Measurements from ENCODE around the gene ANKRD18B. TPM values are rescaled to one million over a fixed set of nuclear protein-coding genes. Genes with fewer than 3 reads are reported as not detected.

Gene ANKRD18B
- total and polyA plus RNA-seq, 9 of the 15 experiments (the other 6 are each of a cell fraction or from before 2014, with no cell fraction given): 0.43 to 12.6 (median 1.8) TPM

DNA sequence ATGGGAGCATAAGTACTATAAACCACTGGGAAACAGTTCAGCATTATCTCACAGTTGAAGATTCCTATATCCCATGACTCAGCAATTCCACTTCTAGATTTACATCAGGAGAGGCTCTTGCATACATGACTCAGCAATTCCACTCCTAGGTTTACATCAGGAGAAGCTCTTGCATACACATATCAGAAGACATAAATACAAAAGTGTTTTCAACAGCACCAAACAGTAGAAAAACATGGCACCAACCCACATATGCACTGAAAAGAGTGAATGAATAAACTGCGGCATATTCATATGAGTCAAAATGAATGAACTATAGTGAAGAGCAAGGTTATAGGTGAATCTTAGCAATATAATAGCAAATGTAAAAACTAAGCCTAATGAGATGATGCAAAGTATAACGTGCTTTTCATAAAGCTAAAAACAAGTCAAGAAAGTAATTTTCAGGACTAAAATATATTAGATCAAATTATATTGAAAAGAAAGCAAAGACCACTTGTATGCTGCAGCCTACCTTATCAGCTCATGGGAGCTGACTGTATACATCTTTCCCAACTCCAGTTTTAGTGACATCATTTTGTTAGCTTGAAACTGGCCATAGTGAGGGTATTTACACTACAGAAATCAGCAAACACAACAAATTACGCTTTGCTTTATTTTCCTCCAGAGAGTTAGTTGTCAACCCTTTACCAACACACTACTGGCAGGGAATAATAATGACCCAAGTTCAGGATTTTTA lies 95.8 kb downstream of the ANKRD18B start (continued):
- TF ChIP-seq, protein P1, sequence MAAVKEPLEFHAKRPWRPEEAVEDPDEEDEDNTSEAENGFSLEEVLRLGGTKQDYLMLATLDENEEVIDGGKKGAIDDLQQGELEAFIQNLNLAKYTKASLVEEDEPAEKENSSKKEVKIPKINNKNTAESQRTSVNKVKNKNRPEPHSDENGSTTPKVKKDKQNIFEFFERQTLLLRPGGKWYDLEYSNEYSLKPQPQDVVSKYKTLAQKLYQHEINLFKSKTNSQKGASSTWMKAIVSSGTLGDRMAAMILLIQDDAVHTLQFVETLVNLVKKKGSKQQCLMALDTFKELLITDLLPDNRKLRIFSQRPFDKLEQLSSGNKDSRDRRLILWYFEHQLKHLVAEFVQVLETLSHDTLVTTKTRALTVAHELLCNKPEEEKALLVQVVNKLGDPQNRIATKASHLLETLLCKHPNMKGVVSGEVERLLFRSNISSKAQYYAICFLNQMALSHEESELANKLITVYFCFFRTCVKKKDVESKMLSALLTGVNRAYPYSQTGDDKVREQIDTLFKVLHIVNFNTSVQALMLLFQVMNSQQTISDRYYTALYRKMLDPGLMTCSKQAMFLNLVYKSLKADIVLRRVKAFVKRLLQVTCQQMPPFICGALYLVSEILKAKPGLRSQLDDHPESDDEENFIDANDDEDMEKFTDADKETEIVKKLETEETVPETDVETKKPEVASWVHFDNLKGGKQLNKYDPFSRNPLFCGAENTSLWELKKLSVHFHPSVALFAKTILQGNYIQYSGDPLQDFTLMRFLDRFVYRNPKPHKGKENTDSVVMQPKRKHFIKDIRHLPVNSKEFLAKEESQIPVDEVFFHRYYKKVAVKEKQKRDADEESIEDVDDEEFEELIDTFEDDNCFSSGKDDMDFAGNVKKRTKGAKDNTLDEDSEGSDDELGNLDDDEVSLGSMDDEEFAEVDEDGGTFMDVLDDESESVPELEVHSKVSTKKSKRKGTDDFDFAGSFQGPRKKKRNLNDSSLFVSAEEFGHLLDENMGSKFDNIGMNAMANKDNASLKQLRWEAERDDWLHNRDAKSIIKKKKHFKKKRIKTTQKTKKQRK (IDR thresholded peaks at IDR 0.05; ENCODE audit: borderline replicate concordance, low read depth, low read length): no peak
- TF ChIP-seq, protein P2, sequence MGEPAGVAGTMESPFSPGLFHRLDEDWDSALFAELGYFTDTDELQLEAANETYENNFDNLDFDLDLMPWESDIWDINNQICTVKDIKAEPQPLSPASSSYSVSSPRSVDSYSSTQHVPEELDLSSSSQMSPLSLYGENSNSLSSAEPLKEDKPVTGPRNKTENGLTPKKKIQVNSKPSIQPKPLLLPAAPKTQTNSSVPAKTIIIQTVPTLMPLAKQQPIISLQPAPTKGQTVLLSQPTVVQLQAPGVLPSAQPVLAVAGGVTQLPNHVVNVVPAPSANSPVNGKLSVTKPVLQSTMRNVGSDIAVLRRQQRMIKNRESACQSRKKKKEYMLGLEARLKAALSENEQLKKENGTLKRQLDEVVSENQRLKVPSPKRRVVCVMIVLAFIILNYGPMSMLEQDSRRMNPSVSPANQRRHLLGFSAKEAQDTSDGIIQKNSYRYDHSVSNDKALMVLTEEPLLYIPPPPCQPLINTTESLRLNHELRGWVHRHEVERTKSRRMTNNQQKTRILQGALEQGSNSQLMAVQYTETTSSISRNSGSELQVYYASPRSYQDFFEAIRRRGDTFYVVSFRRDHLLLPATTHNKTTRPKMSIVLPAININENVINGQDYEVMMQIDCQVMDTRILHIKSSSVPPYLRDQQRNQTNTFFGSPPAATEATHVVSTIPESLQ (CRISPR knock-in tag; IDR thresholded peaks at IDR 0.05): no peak
- TF ChIP-seq, protein P3, sequence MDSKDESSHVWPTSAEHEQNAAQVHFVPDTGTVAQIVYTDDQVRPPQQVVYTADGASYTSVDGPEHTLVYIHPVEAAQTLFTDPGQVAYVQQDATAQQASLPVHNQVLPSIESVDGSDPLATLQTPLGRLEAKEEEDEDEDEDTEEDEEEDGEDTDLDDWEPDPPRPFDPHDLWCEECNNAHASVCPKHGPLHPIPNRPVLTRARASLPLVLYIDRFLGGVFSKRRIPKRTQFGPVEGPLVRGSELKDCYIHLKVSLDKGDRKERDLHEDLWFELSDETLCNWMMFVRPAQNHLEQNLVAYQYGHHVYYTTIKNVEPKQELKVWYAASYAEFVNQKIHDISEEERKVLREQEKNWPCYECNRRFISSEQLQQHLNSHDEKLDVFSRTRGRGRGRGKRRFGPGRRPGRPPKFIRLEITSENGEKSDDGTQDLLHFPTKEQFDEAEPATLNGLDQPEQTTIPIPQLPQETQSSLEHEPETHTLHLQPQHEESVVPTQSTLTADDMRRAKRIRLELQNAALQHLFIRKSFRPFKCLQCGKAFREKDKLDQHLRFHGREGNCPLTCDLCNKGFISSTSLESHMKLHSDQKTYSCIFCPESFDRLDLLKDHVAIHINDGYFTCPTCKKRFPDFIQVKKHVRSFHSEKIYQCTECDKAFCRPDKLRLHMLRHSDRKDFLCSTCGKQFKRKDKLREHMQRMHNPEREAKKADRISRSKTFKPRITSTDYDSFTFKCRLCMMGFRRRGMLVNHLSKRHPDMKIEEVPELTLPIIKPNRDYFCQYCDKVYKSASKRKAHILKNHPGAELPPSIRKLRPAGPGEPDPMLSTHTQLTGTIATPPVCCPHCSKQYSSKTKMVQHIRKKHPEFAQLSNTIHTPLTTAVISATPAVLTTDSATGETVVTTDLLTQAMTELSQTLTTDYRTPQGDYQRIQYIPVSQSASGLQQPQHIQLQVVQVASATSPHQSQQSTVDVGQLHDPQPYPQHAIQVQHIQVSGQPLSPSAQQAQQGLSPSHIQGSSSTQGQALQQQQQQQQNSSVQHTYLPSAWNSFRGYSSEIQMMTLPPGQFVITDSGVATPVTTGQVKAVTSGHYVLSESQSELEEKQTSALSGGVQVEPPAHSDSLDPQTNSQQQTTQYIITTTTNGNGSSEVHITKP (IDR thresholded peaks at IDR 0.05; ENCODE audit: partially characterized antibody): no peak
- no peak for TF ChIP-seq HNRNPLL (IDR thresholded peaks at IDR 0.05; ENCODE audit: low read depth, low read length, poor library complexity, severe bottlenecking)
- TF ChIP-seq ZC3H11A (IDR thresholded peaks at IDR 0.05; ENCODE audit: low read depth, low read length): no peak
- no peak for TF ChIP-seq PHF20 (IDR thresholded peaks at IDR 0.05; ENCODE audit: partially characterized antibody)
- no peak for TF ChIP-seq YY1 (IDR thresholded peaks at IDR 0.05; ENCODE audit: borderline replicate concordance in 1 of 3, control insufficient read depth in 1 of 3, extremely low read depth in 1 of 3, insufficient read depth in 3 of 3, insufficient read length in 1 of 3, insufficient replicate concordance in 2 of 3, low read depth in 1 of 3, low read length in 2 of 3)
- TF ChIP-seq, protein P4, sequence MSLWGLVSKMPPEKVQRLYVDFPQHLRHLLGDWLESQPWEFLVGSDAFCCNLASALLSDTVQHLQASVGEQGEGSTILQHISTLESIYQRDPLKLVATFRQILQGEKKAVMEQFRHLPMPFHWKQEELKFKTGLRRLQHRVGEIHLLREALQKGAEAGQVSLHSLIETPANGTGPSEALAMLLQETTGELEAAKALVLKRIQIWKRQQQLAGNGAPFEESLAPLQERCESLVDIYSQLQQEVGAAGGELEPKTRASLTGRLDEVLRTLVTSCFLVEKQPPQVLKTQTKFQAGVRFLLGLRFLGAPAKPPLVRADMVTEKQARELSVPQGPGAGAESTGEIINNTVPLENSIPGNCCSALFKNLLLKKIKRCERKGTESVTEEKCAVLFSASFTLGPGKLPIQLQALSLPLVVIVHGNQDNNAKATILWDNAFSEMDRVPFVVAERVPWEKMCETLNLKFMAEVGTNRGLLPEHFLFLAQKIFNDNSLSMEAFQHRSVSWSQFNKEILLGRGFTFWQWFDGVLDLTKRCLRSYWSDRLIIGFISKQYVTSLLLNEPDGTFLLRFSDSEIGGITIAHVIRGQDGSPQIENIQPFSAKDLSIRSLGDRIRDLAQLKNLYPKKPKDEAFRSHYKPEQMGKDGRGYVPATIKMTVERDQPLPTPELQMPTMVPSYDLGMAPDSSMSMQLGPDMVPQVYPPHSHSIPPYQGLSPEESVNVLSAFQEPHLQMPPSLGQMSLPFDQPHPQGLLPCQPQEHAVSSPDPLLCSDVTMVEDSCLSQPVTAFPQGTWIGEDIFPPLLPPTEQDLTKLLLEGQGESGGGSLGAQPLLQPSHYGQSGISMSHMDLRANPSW (CRISPR knock-in tag; IDR thresholded peaks at IDR 0.05): no peak
- no peak for TF ChIP-seq WHSC1 (IDR thresholded peaks at IDR 0.05; ENCODE audit: low read length)
- TF ChIP-seq, protein P5, sequence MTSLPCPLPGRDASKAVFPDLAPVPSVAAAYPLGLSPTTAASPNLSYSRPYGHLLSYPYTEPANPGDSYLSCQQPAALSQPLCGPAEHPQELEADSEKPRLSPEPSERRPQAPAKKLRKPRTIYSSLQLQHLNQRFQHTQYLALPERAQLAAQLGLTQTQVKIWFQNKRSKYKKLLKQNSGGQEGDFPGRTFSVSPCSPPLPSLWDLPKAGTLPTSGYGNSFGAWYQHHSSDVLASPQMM (CRISPR knock-in tag; IDR thresholded peaks at IDR 0.05): no peak
- TF ChIP-seq RBM34 (IDR thresholded peaks at IDR 0.05; ENCODE audit: borderline replicate concordance, insufficient read depth, low read length): no peak
- TF ChIP-seq HNRNPH1 (optimal IDR thresholded peaks at IDR 0.05; ENCODE audit: low read depth, low read length): no peak
- TF ChIP-seq TSC22D4 (tag; IDR thresholded peaks at IDR 0.05): no peak
